Thoracic aorta (tissue), 2 donors: ENCODE results near the gene SLIT3. TPM values are rescaled to one million over a fixed set of nuclear protein-coding genes. Genes with fewer than 3 reads are reported as not detected.
A peak's percentile ranks its signal among the peaks of the same experiment; 100 is the strongest.

Experiments
- ATAC-seq: fragments of 150-250 bp; one replicate; pipeline ENCODE4 v1.8.0; 2017; ENCODE audit warnings: low read depth; ENCODE audit not compliant: insufficient number of reproducible peaks, low FRiP score
- DNase-seq: peaks from one replicate; pipeline ENCODE4 v3.0.0-alpha.2; 2020; ENCODE audit warnings: low spot score
- H3K27ac ChIP-seq, 2 donors: fragments of 200-600 bp; sonication (generic); 1 replicate in 1 of 2; 2 replicates in 1 of 2; pipeline ENCODE4 v1.5.1; 2016; ENCODE audit warnings: mild to moderate bottlenecking in 2 of 2, moderate library complexity in 2 of 2
- H3K27me3 ChIP-seq: fragments of 200-600 bp; sonication (generic); replicated peaks from 2 replicates; pipeline ENCODE4 v1.6.0; 2016; ENCODE audit warnings: mild to moderate bottlenecking; ENCODE audit not compliant: insufficient read depth
- H3K36me3 ChIP-seq: fragments of 200-600 bp; sonication (generic); one replicate; pipeline ENCODE4 v1.5.1; 2016
- H3K4me1 ChIP-seq, 2 donors: fragments of 200-600 bp; sonication (generic); 1 replicate in 1 of 2; 2 replicates in 1 of 2; pipeline versions ENCODE4 v1.5.1 to v1.6.0; 2016; ENCODE audit warnings: low read depth in 2 of 2, mild to moderate bottlenecking in 1 of 2; ENCODE audit not compliant: control insufficient read depth in 1 of 2
- H3K4me3 ChIP-seq: fragments of 200-600 bp; sonication (generic); 2 replicates; pipeline ENCODE4 v1.5.1; 2016; ENCODE audit warnings: mild to moderate bottlenecking
- H3K9me3 ChIP-seq: fragments of 200-600 bp; sonication (generic); 2 replicates; pipeline ENCODE4 v1.5.1; 2016
- CTCF ChIP-seq: fragments of 200-600 bp; sonication (generic); IDR thresholded peaks from one replicate; pipeline ENCODE4 v1.5.1; 2019; ENCODE audit warnings: antibody characterized with exemption
- total RNA-seq, 2 donors: library from RNA; depleted of rRNA; stranded (reverse); fragments of >200 nt; gene quantifications; one replicate each; pipeline versions ENCODE4 v1.1.0 to v1.2.3, GENCODE V29; 2016

The SLIT3 gene
- total RNA-seq, 2 donors from 2014 or later: 80.1 to 86.9 TPM

DNA sequence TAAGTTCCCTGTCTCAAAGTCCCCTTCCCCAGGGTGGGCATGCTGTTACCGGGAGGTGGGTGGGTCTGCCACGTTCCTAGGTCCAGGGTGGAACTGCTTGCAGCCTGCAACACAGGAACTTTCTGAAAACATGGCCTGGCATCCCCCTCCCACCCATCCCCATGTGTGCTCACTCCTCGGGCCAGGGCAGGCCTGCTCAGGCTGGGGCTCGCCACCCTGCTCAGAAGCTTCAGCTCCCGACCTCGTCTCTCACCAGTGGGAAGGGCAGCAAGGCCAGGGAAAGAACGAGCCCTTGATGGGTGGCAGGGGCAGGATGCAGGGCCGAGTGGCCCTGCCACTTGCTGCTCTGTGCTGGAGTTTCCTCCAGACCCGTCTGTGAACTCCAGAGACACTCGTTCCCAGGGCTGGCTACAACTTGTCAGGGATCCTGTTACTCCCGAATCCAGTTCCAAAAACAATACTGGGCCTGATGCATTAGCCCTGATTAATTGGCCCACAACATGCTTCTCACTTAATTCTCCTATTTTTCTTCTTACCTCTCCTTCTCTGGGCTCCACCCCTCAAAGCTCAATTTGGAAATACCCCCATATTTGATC is 197.3 kb downstream of the SLIT3 start:
- H3K9me3 ChIP-seq: no peaks in the 10 kb centered on the region
- H3K27ac ChIP-seq: no peak overlapping the region
- DNase-seq (no peak), ATAC-seq (no peak)
- no peaks in the 10 kb centered on the region for H3K36me3 ChIP-seq
- H3K27me3 ChIP-seq: no peaks in the 10 kb centered on the region
- H3K4me1 ChIP-seq: peaks cover 12 to 47% of the 10 kb centered on the region in 2 donors
- TF ChIP-seq CTCF: no peak
- no peak overlapping the region for H3K4me3 ChIP-seq

GRCh38 chr5:169101966-169102365 is 199.0 kb downstream of the SLIT3 start:
- H3K9me3 ChIP-seq: no peaks in the 10 kb centered on the region
- H3K27me3 ChIP-seq: no peaks in the 10 kb centered on the region
- peaks cover 16 to 50% of the 10 kb centered on the region in 2 donors for H3K4me1 ChIP-seq
- TF ChIP-seq CTCF: no peak
- no peak overlapping the region for H3K27ac ChIP-seq
- no peaks in the 10 kb centered on the region for H3K36me3 ChIP-seq
- H3K4me3 ChIP-seq: no peak overlapping the region
- DNase-seq (no peak), ATAC-seq (no peak)

DNA sequence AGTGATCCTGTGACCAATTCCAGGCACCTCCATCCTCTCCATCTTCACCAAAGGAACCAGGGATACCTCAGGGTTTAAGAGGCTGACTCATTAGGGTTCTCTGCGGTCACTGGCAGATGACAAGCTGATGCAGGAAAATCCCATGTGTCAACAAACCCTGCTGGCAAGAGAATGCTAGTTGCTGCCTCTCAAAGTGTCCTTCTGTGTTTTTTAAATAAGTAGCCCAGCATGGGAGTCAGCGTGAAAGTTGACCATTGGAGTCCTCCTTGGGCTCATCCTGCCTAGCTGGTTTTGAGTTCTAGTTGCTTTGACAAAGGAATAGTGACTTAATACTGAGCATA is 200.2 kb downstream of the SLIT3 start:
- Histone ChIP-seq H3K4me3 (no peak overlapping the region), H3K4me1 (peaks cover 16 to 46% of the 10 kb centered on the region in 2 donors), H3K27ac (no peak overlapping the region), H3K36me3 (no peaks in the 10 kb centered on the region), H3K9me3 (no peaks in the 10 kb centered on the region), H3K27me3 (no peaks in the 10 kb centered on the region)
- no peak for TF ChIP-seq CTCF
- no peak for DNase-seq
- ATAC-seq: no peak

DNA sequence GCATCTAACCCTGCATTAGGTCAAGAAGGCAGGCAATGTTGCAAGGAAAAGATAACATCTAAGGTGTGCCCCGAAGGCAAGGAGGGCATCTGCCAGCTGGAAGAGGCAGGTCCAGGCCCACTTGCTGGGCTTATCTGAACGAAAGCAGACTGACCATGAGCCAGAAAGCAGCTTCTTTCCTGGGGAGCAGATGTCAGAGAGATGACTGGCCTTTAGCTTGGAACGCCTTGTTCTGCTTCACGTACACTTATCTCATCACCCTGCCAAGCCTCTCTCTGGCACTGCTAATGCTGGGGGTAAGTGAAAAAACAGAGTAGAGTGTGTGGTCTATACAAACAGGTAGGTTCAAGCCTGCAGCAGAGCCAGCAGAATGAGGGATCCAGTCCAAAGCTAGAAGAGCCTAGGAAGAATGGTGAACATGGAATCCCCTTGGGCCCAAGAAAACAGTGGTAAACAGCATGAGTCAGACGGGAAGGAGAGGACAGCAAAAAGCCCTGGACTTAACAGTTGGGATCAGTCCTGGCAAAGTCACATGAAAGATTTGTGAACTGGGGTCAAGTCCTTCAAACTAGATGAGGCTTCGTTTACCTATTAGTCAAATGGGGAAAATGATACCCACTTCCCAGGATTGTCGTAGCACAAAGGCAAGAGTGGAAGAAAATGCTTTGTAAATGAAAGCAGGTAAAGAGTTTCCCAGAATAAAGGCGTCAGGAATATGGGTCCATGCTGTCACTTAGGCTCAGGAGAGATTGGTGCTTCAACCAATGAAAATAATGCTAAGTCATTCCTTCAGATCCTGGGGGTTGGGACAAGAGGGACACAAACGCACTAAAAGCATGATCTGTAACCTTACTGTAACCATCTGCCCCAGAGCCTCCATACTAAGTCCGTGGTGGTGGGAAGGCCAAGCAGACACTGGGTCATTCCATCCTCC is 200.9 kb downstream of the SLIT3 start:
- TF ChIP-seq CTCF: no peak
- H3K4me1 ChIP-seq: peaks cover 19 to 51% of the 10 kb centered on the region in 2 donors
- H3K36me3 ChIP-seq: no peaks in the 10 kb centered on the region
- no peaks in the 10 kb centered on the region for H3K27me3 ChIP-seq
- no peak overlapping the region for H3K27ac ChIP-seq
- no peak for ATAC-seq
- no peak overlapping the region for H3K4me3 ChIP-seq
- H3K9me3 ChIP-seq: no peaks in the 10 kb centered on the region
- DNase-seq: no peak

DNA sequence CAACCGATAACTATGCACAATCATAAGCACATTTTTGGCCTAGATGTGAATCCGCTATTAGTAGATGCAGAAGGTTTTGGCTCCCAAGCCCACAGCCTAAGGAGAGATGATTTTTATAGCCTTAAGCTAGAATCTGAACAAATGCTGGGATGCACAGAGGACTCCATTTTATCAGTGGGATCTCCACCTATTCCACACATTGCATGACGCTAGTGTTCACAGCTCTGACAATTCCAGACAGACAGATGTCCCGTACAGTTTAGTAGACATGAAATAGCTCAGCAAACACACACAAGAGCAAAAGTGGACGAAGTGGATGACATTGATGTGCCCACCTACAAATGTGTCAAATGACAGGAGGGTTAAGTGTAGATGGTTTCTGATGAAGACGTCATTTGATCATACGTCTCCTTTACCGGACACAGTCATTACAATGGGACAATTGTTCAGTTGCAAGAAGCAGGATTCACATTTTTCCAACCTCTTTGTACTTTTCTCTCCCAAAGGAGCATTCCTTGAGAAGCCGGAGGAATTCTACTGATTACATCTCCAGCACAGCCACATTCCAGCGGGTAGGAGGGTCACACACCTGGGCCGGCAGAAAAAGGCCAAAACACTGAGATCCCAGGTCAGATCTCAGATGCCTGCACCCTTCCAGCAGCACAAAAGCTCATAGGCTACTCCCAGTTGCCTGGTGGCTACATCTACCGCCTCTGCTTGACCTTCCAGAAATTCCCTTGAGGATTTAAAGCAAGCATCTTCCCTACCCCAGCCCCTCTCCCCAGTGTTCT is 202.4 kb downstream of the SLIT3 start:
- no peaks in the 10 kb centered on the region for H3K36me3 ChIP-seq
- H3K27ac ChIP-seq: peak overlapping the region in 1 of 2 donors; percentile 25
- ATAC-seq (no peak), DNase-seq (no peak)
- TF ChIP-seq CTCF: no peak
- no peaks in the 10 kb centered on the region for H3K27me3 ChIP-seq
- no peak overlapping the region for H3K4me3 ChIP-seq
- H3K4me1 ChIP-seq: peaks cover 20 to 48% of the 10 kb centered on the region in 2 donors
- H3K9me3 ChIP-seq: no peaks in the 10 kb centered on the region
